Measurements from ENCODE around the gene NLRP9.
"Not testable (repeated sequence)": the region's sequence is repeated elsewhere in the genome, so short reads cannot be mapped to it uniquely, and the experiment has no call there.

The NLRP9 gene

DNA sequence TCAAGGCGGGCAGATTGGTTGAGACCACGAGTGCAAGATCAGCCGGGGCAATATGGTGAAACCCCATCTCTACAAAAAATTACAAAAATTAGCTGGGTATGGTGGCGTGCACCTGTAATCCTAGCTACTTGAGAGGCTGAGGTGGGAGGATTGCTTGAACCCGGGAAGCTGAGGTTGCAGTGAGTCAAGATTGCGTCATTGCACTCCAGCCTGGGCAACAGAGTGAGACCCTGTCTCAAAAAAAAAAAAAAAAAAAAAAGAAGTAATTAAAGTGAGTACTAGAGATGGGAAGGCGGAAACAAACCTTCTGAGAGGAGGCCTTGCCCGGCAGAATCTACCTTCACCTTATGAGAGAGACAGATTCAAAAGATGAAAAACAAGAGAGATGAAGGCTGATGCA lies 14.7 kb downstream of the NLRP9 start:
- ATAC-seq (ENCODE audit: low read depth) (no peak), DNase-seq (ENCODE audit: low spot score) (no peak)
- Histone ChIP-seq H3K27ac (ENCODE audit: poor library complexity, severe bottlenecking) (no peak overlapping the region), H3K36me3 (ENCODE audit: low read depth) (no peaks in the 10 kb centered on the region), H3K4me1 (ENCODE audit: insufficient read depth, poor library complexity, severe bottlenecking) (no peaks in the 10 kb centered on the region), H3K27me3 (ENCODE audit: insufficient read depth, poor library complexity, severe bottlenecking) (no peaks in the 10 kb centered on the region), H3K4me3 (ENCODE audit: severe bottlenecking) (no peak overlapping the region), H3K9me3 (ENCODE audit: severe bottlenecking) (no peaks in the 10 kb centered on the region)
- TF ChIP-seq, protein P1, sequence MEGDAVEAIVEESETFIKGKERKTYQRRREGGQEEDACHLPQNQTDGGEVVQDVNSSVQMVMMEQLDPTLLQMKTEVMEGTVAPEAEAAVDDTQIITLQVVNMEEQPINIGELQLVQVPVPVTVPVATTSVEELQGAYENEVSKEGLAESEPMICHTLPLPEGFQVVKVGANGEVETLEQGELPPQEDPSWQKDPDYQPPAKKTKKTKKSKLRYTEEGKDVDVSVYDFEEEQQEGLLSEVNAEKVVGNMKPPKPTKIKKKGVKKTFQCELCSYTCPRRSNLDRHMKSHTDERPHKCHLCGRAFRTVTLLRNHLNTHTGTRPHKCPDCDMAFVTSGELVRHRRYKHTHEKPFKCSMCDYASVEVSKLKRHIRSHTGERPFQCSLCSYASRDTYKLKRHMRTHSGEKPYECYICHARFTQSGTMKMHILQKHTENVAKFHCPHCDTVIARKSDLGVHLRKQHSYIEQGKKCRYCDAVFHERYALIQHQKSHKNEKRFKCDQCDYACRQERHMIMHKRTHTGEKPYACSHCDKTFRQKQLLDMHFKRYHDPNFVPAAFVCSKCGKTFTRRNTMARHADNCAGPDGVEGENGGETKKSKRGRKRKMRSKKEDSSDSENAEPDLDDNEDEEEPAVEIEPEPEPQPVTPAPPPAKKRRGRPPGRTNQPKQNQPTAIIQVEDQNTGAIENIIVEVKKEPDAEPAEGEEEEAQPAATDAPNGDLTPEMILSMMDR (IDR thresholded peaks at IDR 0.05; ENCODE audit: poor library complexity, severe bottlenecking), result no peak

- Histone ChIP-seq H3K9me3 (ENCODE audit: severe bottlenecking) (no peaks in the 10 kb centered on the region), H3K27ac (ENCODE audit: poor library complexity, severe bottlenecking) (no peak overlapping the region), H3K27me3 (ENCODE audit: insufficient read depth, poor library complexity, severe bottlenecking) (no peaks in the 10 kb centered on the region), H3K4me3 (ENCODE audit: severe bottlenecking) (no peak overlapping the region), H3K4me1 (ENCODE audit: insufficient read depth, poor library complexity, severe bottlenecking) (no peaks in the 10 kb centered on the region), H3K36me3 (ENCODE audit: low read depth) (no peaks in the 10 kb centered on the region)
- no peak for ATAC-seq (ENCODE audit: low read depth)
- DNase-seq (ENCODE audit: low spot score), result no peak
- TF ChIP-seq, protein P1 (IDR thresholded peaks at IDR 0.05; ENCODE audit: poor library complexity, severe bottlenecking), result no peak
These were observed 17.4 kb downstream of the NLRP9 start for GRCh38 chr19:55720801-55721200.

GRCh38 chr19:55720214-55720746 lies 17.9 kb downstream of the NLRP9 start:
- Histone ChIP-seq H3K4me1 (ENCODE audit: insufficient read depth, poor library complexity, severe bottlenecking) (no peaks in the 10 kb centered on the region), H3K4me3 (ENCODE audit: severe bottlenecking) (no peak overlapping the region), H3K36me3 (ENCODE audit: low read depth) (no peaks in the 10 kb centered on the region), H3K27me3 (ENCODE audit: insufficient read depth, poor library complexity, severe bottlenecking) (no peaks in the 10 kb centered on the region), H3K27ac (ENCODE audit: poor library complexity, severe bottlenecking) (no peak overlapping the region), H3K9me3 (ENCODE audit: severe bottlenecking) (no peaks in the 10 kb centered on the region)
- ATAC-seq (ENCODE audit: low read depth) (no peak), DNase-seq (ENCODE audit: low spot score) (no peak)
- TF ChIP-seq, protein P1 (IDR thresholded peaks at IDR 0.05; ENCODE audit: poor library complexity, severe bottlenecking), result no peak

DNA sequence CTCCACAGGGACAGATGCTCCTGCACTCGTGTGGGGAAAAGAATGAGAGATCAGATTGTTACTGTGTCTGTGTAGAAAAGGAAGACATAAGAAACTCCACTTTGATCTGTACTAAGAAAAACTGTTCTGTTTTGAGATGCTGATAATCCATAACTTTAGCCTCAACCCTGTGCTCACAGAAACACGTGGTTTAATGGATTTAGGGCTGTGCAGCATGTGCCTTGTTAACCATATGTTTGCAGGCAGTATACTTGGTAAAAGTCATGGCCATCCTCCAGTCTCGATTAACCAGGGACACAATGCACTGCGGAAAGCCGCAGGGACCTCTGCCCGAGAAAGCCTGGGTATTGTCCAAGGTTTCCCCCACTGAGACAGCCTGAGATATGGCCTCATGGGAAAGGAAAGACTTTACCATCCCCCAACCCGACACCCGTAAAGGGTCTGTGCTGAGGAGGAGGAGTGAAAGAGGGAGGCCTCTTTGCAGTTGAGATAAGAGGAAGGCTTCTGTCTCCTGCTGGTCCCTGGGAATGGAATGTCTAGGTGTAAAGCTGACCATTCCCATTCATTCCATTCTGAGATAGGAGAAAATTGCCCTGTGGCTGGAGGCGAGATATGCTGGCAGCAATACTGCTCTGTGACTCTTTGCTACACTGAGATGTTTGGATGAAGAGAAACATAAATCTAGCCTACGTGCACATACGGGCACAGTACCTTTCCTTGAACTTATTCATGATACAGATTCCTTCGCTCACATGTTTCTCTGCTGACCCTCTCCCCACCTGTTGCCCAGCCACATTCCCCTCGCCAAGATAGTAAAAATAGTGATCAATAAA lies 20.1 kb downstream of the NLRP9 start:
- not testable (repeated sequence) for H3K36me3 ChIP-seq (ENCODE audit: low read depth); H3K27me3 ChIP-seq (ENCODE audit: insufficient read depth, poor library complexity, severe bottlenecking); H3K9me3 ChIP-seq (ENCODE audit: severe bottlenecking); H3K4me3 ChIP-seq (ENCODE audit: severe bottlenecking); H3K4me1 ChIP-seq (ENCODE audit: insufficient read depth, poor library complexity, severe bottlenecking); DNase-seq (ENCODE audit: low spot score); ATAC-seq (ENCODE audit: low read depth); H3K27ac ChIP-seq (ENCODE audit: poor library complexity, severe bottlenecking)

DNA sequence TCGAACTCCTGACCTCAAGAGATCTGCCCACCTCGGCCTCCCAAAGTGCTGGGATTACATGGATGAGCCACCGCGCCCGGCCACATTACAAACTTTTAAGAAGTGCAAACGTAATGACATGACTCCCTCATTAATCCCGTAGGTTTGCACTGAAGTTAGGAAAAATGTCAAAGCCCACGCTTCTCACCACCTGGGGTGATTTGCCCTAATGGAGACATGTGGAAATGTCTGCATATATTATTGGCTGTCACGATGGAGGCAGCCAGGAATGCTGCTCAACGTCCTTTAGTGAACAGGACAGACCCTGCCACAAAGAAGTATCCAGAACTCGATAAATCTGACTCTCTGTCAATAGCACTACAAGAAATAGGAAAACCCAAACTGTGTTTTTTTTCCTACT lies 21.0 kb downstream of the NLRP9 start:
- no peaks in the 10 kb centered on the region for H3K4me1 ChIP-seq (ENCODE audit: insufficient read depth, poor library complexity, severe bottlenecking)
- H3K27me3 ChIP-seq (ENCODE audit: insufficient read depth, poor library complexity, severe bottlenecking), result no peaks in the 10 kb centered on the region
- H3K27ac ChIP-seq (ENCODE audit: poor library complexity, severe bottlenecking), result no peak overlapping the region
- no peaks in the 10 kb centered on the region for H3K36me3 ChIP-seq (ENCODE audit: low read depth)
- H3K4me3 ChIP-seq (ENCODE audit: severe bottlenecking), result no peak overlapping the region
- TF ChIP-seq, protein P1 (IDR thresholded peaks at IDR 0.05; ENCODE audit: poor library complexity, severe bottlenecking), result no peak
- ATAC-seq (ENCODE audit: low read depth), result no peak
- DNase-seq (ENCODE audit: low spot score), result no peak
- H3K9me3 ChIP-seq (ENCODE audit: severe bottlenecking), result no peaks in the 10 kb centered on the region

Measured in RWPE2 (cell line).